Measurements from ENCODE around the gene NACC2.

NACC2 gene

GRCh38 chr9:136087741-136088480 is 7.2 kb downstream of the NACC2 start:
- Histone ChIP-seq H3K36me3 (replicated peaks in 1 of 2; ENCODE audit: control insufficient read depth in 2 of 2, insufficient read depth in 2 of 2, low read length in 2 of 2) (no peaks in the 10 kb centered on the region), H2BK120ac (ENCODE audit: low read depth, low read length) (no peak overlapping the region), H3K4me1 (ENCODE audit: control insufficient read depth in 2 of 2, insufficient read depth in 1 of 2, low read depth in 1 of 2, low read length in 2 of 2) (peaks cover 2 to 9% of the 10 kb centered on the region in 2 donors), H4K91ac (ENCODE audit: low read depth, low read length, poor library complexity) (no peak overlapping the region), H2BK15ac (ENCODE audit: low read length) (peak overlapping the region; percentile 43), H3K9me3 (replicated peaks in 1 of 2; ENCODE audit: control insufficient read depth in 2 of 2, insufficient read depth in 1 of 2, low read depth in 1 of 2, low read length in 2 of 2) (no peaks in the 10 kb centered on the region), H3K27ac (replicated peaks; ENCODE audit: low read length) (no peak overlapping the region), H2BK5ac (ENCODE audit: low read length) (peak overlapping the region; percentile 71), H3K4me2 (ENCODE audit: insufficient read depth, low read length, poor library complexity, severe bottlenecking) (no peak overlapping the region), H3K23ac (ENCODE audit: low read depth, low read length, poor library complexity) (peak overlapping the region; percentile 6), H3K4ac (ENCODE audit: low read length) (no peak overlapping the region), H3K18ac (ENCODE audit: low read length) (peak overlapping the region; percentile 58), H3K79me1 (ENCODE audit: low read depth, low read length) (peaks cover 7% of the 10 kb centered on the region), H2AK5ac (ENCODE audit: low read depth, low read length) (peak overlapping the region; percentile 32), H3K27me3 (ENCODE audit: control insufficient read depth in 3 of 3, insufficient read depth in 3 of 3, low read depth in 1 of 3, low read length in 3 of 3) (peaks cover 0 to 3% (median 0%) of the 10 kb centered on the region in 3 experiments), H3K14ac (ENCODE audit: low read length) (peak overlapping the region; percentile 47), H2AFZ (ENCODE audit: low read length) (no peak overlapping the region), H3K9ac (ENCODE audit: low read depth, low read length, poor library complexity) (peak overlapping the region; percentile 32), H2BK12ac (ENCODE audit: low read length) (no peak overlapping the region), H4K8ac (ENCODE audit: low read depth, low read length) (no peak overlapping the region), H3K4me3 (ENCODE audit: low read length in 2 of 2) (no peak overlapping the region)
- no peak for DNase-seq (ENCODE audit: low spot score)
- WGBS, 2 donors (ENCODE audit: extremely low coverage in 2 of 2, insufficient read length in 2 of 2, insufficient replicate concordance in 1 of 2): no CpG with 5 or more reads among the region's 24 CpGs

- peak overlapping the region; percentile 71 for H2BK5ac ChIP-seq (ENCODE audit: low read length)
- H3K9me3 ChIP-seq (replicated peaks in 1 of 2; ENCODE audit: control insufficient read depth in 2 of 2, insufficient read depth in 1 of 2, low read depth in 1 of 2, low read length in 2 of 2): no peaks in the 10 kb centered on the region
- H3K4me2 ChIP-seq (ENCODE audit: insufficient read depth, low read length, poor library complexity, severe bottlenecking): no peak overlapping the region
- no peak overlapping the region for H2AFZ ChIP-seq (ENCODE audit: low read length)
- no peak overlapping the region for H3K4me3 ChIP-seq (ENCODE audit: low read length in 2 of 2)
- H3K4me1 ChIP-seq (ENCODE audit: control insufficient read depth in 2 of 2, insufficient read depth in 1 of 2, low read depth in 1 of 2, low read length in 2 of 2): peaks cover 2% of the 10 kb centered on the region in 2 donors
- H3K36me3 ChIP-seq (replicated peaks in 1 of 2; ENCODE audit: control insufficient read depth in 2 of 2, insufficient read depth in 2 of 2, low read length in 2 of 2): peaks cover 0 to 1% of the 10 kb centered on the region in 2 donors
- H3K27ac ChIP-seq (replicated peaks; ENCODE audit: low read length): no peak overlapping the region
- H3K27me3 ChIP-seq (ENCODE audit: control insufficient read depth in 3 of 3, insufficient read depth in 3 of 3, low read depth in 1 of 3, low read length in 3 of 3): no peaks in the 10 kb centered on the region
- peak overlapping the region; percentile 56 for H3K14ac ChIP-seq (ENCODE audit: low read length)
- peak overlapping the region; percentile 47 for H2AK5ac ChIP-seq (ENCODE audit: low read depth, low read length)
- H3K9ac ChIP-seq (ENCODE audit: low read depth, low read length, poor library complexity): peak overlapping the region; percentile 30
- peak overlapping the region; percentile 80 for H3K18ac ChIP-seq (ENCODE audit: low read length)
- no peak overlapping the region for H2BK120ac ChIP-seq (ENCODE audit: low read depth, low read length)
- DNase-seq (ENCODE audit: low spot score): no peak
- no peak overlapping the region for H3K23ac ChIP-seq (ENCODE audit: low read depth, low read length, poor library complexity)
- H3K79me1 ChIP-seq (ENCODE audit: low read depth, low read length): peaks cover 4% of the 10 kb centered on the region
- H4K91ac ChIP-seq (ENCODE audit: low read depth, low read length, poor library complexity): no peak overlapping the region
- whole genome bisulfite sequencing, 2 donors (ENCODE audit: extremely low coverage in 2 of 2, insufficient read length in 2 of 2, insufficient replicate concordance in 1 of 2): no CpG with 5 or more reads among the region's 21 CpGs
- peak overlapping the region; percentile 58 for H2BK15ac ChIP-seq (ENCODE audit: low read length)
- H4K8ac ChIP-seq (ENCODE audit: low read depth, low read length): no peak overlapping the region
- H2BK12ac ChIP-seq (ENCODE audit: low read length): no peak overlapping the region
- H3K4ac ChIP-seq (ENCODE audit: low read length): no peak overlapping the region
Observed at GRCh38 chr9:136086951-136087740, 7.9 kb downstream of the NACC2 start.

DNA sequence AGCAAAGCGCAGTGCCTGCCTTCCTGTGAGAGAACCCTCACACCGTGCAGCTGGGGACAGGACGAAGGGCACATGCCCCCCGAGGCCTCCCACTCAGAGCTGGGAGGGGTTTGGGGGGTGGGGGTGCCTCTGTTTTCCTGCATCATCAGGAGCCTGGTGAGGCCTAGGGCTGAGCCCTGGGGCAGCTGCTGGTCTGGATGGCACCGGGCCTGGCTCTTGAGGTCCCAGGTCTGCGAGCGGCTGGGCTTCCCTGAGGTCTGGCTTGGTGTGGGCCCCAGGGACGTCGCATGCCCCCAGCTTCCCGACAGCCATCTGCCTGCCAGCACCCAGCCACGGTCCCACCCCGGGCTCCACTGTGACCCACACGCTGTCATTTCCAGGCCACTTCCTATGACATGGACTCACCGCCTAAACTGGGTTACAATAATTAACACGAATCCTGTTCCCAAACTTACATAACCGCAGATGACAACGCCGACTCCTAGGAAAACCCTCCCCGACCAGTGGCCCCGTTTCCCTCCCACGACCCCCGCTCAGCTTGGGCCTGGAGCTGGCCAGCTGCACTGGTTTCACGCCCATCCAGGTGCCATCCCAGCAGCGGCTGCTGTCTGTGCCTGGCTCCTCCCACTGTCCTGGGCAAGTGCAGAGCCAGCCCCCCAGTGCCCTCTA is 8.7 kb downstream of the NACC2 start:
- Histone ChIP-seq H2AK5ac (ENCODE audit: low read depth, low read length) (peak overlapping the region; percentile 68), H3K79me1 (ENCODE audit: low read depth, low read length) (peaks cover 3% of the 10 kb centered on the region), H3K23ac (ENCODE audit: low read depth, low read length, poor library complexity) (peak overlapping the region; percentile 73), H2BK120ac (ENCODE audit: low read depth, low read length) (no peak overlapping the region), H3K9ac (ENCODE audit: low read depth, low read length, poor library complexity) (peak overlapping the region; percentile 44), H2BK5ac (ENCODE audit: low read length) (peak overlapping the region; percentile 11), H3K4ac (ENCODE audit: low read length) (no peak overlapping the region), H2BK12ac (ENCODE audit: low read length) (peak overlapping the region; percentile 58), H3K4me3 (ENCODE audit: low read length in 2 of 2) (no peak overlapping the region), H2BK15ac (ENCODE audit: low read length) (no peak overlapping the region), H4K91ac (ENCODE audit: low read depth, low read length, poor library complexity) (peak overlapping the region; percentile 5), H3K9me3 (replicated peaks in 1 of 2; ENCODE audit: control insufficient read depth in 2 of 2, insufficient read depth in 1 of 2, low read depth in 1 of 2, low read length in 2 of 2) (no peaks in the 10 kb centered on the region), H4K8ac (ENCODE audit: low read depth, low read length) (no peak overlapping the region), H3K27me3 (ENCODE audit: control insufficient read depth in 3 of 3, insufficient read depth in 3 of 3, low read depth in 1 of 3, low read length in 3 of 3) (no peaks in the 10 kb centered on the region), H3K36me3 (replicated peaks in 1 of 2; ENCODE audit: control insufficient read depth in 2 of 2, insufficient read depth in 2 of 2, low read length in 2 of 2) (peaks cover 0 to 1% of the 10 kb centered on the region in 2 donors), H3K4me1 (ENCODE audit: control insufficient read depth in 2 of 2, insufficient read depth in 1 of 2, low read depth in 1 of 2, low read length in 2 of 2) (peaks cover 2% of the 10 kb centered on the region in 2 donors), H3K18ac (ENCODE audit: low read length) (peak overlapping the region; percentile 38), H3K14ac (ENCODE audit: low read length) (peak overlapping the region; percentile 56), H2AFZ (ENCODE audit: low read length) (no peak overlapping the region), H3K4me2 (ENCODE audit: insufficient read depth, low read length, poor library complexity, severe bottlenecking) (no peak overlapping the region), H3K27ac (replicated peaks; ENCODE audit: low read length) (no peak overlapping the region)
- DNase-seq (ENCODE audit: low spot score): no peak
- no CpG with 5 or more reads among the region's 24 CpGs for WGBS, 2 donors (ENCODE audit: extremely low coverage in 2 of 2, insufficient read length in 2 of 2, insufficient replicate concordance in 1 of 2)

Data from neuronal stem cell (in vitro differentiated cells).